COLO668 (cell line): ENCODE results near the gene TBX4.
"Not testable (repeated sequence)": the region's sequence is repeated elsewhere in the genome, so short reads cannot be mapped to it uniquely, and the experiment has no call there.

ENCODE experiments used
- DNase-seq: peaks from one replicate; lab custom pipeline; 2025; ENCODE audit not compliant: unreplicated experiment; lab: John Stamatoyannopoulos, UW

The TBX4 gene

DNA sequence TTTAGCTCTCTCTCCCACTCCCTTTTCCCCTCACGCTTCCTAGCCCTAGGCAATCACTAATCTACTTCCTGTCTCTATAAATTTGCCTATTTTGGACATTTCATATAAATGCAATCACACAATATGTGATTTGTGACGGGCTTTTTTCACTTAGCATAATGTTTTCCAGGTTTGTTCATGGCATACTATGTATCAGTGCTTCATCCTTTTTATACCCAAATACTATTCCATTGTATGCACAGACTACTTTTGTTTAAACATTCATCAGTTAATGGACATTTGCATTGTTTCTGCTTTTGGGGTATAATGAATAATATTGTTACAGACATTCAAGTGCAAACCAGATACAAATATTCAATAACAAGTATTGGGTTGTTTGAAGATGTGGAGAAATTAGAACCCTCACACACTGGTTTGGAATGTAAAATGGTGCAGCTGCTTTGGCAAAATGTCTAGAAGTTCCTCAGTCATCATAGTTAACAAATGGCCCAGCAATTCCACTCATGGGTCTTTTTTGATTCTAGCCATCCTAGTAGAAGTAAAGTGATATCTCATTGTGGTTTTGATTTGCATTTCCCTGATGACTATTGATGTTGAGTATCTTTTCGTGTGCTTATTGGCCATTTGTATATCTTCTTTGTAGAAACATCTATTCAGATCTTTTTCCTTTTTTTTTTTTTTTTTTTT is 67.7 kb downstream of the TBX4 start:
- DNase-seq, result no peak

DNA sequence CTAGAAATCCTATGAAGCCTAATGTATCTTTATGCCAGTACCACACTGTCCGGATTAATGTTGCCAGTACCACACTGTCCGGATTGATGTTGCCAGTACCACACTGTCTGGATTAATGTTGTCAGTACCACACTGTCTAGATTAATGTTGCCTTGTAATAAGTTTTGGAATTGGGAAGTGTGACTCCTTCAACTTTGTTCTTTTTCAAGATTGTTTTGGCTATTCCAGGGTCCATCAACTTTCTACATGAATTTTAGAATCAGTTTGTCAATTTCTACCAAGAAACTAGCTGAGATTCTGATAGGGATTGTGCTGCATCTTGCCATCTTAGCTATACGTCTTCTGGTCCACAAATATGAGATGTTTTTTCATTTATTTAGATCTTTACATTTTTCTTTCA is 68.7 kb downstream of the TBX4 start:
- DNase-seq, result no peak

DNA sequence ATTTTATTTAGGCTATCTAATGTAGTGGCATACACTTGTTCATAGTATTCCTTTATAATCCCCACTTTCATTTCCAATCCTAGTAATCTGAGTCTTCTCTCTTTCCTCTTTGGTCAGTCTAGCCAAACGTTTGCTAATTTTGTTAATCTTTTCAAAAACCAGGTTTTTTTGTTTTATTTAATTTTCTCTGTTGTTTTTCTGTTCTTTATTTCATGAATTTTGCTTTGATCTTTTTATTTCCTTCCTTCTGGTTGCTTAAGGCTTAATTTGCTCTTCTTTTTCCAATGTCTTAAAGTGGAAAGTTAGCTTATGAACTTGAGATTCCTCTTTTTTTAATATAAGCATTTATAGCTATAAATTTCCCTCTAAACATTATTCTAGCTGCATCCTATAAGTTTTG is 69.9 kb downstream of the TBX4 start:
- no peak for DNase-seq

DNA sequence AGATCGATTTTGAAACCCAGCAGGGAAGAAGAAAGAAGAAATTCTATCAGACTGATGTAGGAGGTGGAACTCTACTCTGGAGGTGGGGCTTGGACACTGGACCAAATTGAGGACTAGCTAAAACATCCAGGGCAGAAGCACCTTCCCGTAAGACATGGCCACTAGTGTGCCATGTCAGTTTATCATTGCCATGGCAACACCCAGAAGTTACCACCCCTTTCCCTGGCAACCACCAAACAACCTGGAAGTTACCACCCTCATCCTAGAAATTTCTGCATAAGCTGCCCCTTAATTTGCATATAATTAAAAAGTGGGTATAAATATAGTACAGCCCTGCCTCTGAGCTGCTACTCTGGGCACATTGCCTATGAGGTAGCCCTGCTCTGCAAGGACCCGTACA is 72.1 kb downstream of the TBX4 start:
- DNase-seq, result no peak

DNA sequence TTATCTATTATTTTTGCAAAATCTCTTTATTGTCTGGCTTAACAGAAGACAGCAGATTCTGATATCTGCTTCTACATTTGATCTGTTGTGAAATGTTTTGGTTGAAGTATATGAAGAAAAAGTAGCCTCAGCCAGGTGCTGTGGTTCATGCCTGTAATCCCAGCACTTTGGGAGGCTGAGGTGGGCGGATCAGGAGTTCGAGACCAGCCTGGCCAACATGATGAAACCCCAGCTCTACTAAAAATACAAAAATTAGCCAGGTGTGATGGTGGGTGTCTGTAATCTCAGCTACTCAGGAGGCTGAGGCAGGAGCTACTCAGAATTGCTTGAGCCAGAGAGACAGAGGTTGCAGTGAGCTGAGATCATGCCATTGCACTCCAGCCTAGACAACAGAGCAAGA is 75.2 kb downstream of the TBX4 start:
- not testable (repeated sequence) for DNase-seq

- DNase-seq, result no peak
Measured at GRCh38 chr17:61528171-61528570, 75.9 kb downstream of the TBX4 start.

DNA sequence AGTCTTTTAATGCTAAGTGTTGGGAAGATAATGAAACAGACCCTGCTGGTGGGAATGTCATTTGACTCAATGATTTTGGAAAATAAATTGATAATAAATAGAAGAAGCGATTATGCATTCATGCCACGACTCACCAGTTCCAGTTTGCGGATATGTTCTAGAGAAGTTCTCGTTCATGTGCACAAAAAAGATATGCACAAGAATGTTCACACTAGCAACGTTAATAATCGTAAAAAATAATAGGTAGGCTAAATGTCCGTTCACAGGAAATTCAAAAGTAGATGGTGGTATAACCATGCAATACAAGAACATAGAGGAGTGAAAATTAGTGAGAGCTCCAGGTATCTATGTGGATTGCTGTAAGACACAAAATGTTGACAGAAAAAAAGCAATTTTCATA is 79.0 kb downstream of the TBX4 start:
- no peak for DNase-seq

DNA sequence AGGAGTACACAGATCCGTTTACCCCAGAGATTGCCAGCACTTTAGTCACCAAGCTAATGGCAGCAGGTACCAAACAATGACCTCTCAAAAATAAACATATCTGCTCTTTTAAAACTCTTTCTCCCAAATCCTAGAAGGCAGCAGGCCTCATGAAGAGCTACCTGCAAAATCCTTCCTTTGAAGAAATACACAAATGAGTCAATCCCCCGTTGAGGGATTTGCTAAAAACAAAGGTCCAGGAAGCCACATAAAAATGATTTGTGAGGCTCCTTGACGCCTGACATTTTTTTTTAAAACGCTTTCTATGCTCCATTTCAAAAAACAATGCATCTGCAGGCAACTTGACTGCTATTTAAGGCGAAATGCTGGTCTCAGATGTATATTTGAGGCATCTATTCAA is 80.6 kb downstream of the TBX4 start:
- DNase-seq, result no peak

DNA sequence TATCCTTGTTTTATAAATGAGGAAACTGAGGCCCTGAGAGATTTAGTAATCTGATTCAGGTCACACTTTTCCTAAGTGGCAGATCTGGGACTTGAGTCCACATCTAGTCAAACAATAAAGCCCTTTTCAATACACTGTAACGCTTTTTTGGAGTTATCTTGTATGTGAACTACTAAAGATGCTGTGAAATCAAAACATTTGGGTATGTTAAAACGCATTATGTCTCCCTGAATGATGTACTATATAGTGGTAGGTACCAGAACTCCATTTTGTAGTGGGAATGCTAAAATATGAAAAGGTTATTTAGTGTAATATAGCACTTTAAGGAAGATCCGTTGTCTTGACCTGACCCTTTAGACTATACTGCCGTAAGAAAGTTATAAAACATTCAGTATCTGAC is 81.6 kb downstream of the TBX4 start:
- no peak for DNase-seq

GRCh38 chr17:61534414-61534813 is 82.2 kb downstream of the TBX4 start:
- DNase-seq, result no peak
